ENCODE data around the gene ADAM22.

DNA sequence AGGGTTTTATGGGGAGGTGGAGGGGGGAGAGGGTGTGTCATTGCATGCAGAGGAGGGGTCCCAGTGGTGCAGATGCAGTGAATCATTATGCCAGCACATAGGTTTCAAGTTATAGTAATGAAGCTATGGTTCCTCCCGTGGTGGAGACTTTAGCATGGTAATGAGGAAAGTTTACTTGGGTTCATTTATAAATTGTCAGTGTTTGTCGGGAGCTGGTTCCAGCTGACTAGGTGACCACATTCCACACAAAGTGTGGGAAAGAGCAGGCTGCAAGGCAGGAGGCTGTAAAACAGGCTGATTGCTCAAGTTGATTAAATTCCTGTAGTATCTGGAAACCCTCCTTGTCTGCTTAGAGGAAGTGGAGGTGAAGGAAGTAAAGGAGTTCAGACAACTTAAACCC is 206.9 kb downstream of the ADAM22 start:
- TF ChIP-seq YY1 (tag by site-specific recombination; IDR thresholded peaks at IDR 0.05) (no peak), ZNF10 (tag by site-specific recombination; IDR thresholded peaks at IDR 0.05) (no peak), MEIS1 (CRISPR knock-in tag; IDR thresholded peaks at IDR 0.05; ENCODE audit: borderline replicate concordance) (no peak), ZNF623 (tag by site-specific recombination; IDR thresholded peaks at IDR 0.05) (no peak), SP2 (tag by site-specific recombination; IDR thresholded peaks at IDR 0.05) (no peak)
- TF ChIP-seq, protein P1, sequence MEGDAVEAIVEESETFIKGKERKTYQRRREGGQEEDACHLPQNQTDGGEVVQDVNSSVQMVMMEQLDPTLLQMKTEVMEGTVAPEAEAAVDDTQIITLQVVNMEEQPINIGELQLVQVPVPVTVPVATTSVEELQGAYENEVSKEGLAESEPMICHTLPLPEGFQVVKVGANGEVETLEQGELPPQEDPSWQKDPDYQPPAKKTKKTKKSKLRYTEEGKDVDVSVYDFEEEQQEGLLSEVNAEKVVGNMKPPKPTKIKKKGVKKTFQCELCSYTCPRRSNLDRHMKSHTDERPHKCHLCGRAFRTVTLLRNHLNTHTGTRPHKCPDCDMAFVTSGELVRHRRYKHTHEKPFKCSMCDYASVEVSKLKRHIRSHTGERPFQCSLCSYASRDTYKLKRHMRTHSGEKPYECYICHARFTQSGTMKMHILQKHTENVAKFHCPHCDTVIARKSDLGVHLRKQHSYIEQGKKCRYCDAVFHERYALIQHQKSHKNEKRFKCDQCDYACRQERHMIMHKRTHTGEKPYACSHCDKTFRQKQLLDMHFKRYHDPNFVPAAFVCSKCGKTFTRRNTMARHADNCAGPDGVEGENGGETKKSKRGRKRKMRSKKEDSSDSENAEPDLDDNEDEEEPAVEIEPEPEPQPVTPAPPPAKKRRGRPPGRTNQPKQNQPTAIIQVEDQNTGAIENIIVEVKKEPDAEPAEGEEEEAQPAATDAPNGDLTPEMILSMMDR (tag by site-specific recombination; IDR thresholded peaks at IDR 0.05), result no peak

Measured in HEK293 (cell line).